Epithelial cell of prostate (primary cell): Measurements from ENCODE around the gene SCLY.

Source experiments
- DNase-seq: peaks from one replicate; pipeline ENCODE4 v3.0.0-alpha.2; 2011; ENCODE audit warnings: low read depth, low spot score
- H3K27ac ChIP-seq: fragments of 450-650 bp; 2 replicates; pipeline ENCODE4 v1.5.1; 2017; ENCODE audit warnings: mild to moderate bottlenecking

The SCLY gene

DNA sequence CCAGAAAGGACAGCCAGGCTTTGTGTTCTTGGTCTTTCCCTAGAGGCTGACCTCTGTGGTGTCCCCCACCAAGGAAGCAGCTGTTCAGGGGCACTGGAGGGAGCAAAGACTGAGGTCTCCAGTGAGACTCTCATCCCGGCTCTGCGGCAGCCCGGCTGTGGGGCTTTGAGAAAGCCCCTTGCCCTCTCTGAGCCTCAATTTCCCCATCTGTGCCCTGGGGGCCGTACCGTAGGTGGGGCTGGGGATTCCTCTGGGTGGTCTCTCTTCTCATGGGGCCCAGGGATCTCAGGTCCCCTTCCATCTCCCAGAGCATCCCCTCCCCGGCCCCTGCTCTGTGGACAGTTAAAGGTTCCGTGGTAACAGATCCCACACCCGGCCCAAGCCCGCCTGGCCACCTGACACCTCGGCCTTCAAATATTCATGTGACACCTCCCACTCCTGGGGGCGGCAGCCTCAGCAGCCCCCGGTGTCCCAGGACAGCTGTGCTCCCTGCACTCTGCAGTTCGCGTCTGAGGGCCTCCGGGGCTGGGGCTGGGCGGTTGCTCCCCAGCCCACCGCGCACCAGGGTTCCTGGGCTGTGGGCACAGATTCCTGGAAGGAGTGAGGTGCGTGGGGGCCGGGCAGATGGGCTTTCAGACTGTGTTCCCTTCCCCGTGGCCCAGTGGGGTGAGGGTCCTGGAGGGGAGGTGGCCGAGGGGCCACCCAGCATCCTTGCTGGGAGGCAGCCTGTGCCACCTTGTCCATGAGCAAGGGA is 62.6 kb downstream of the SCLY start:
- no peak overlapping the region for H3K27ac ChIP-seq
- no peak for DNase-seq

DNA sequence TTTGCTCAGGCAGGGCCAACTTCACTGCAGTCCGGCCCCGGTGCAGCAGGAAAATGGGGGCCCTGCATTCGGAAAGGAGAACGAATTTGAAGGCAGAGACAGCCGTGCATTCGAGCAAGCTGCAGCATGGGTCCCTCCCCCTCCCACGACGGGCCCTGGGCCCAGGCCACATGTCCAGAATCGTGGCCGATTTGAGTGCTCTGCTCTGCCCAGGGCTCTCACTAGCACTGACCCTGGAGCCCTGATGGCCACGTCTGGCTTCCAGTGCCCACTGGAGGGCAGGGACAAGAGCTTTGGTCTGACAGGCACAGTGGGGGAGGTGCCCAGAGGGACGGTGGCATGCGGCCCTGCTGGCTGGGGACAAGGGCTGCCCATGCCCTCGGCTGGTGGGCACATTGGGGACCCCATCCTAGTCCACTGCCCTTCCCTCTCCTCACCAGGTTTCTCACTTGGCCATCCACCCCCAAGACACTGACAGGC is 63.2 kb downstream of the SCLY start:
- H3K27ac ChIP-seq = no peak overlapping the region
- DNase-seq = no peak

DNA sequence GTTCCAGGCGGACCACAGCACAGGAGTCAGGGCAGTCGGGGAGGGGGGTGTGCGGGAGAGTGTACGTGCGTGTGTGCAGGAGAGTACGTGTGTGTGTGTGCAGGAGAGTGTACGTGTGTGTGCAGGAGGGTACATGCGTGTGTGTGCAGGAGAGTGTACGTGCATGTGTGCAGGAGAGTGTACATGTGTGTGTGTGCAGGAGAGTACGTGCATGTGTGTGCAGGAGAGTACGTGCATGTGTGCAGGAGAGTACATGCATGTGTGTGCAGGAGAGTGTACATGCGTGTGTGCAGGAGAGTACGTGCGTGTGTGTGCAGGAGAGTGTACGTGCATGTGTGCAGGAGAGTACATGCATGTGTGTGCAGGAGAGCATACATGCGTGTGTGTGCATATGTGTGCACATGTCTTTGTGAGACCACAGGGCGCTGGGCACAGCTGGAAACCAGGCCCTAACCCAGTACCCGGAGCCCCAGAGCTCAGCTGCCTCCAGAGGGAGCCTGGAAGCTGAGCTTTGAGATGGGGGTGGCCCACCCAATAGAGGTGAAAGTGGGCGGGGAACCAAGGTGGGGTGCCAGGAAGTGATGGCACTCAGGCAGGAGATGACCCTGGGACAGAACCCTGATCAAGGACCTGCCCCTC is 63.8 kb downstream of the SCLY start:
- no peak for DNase-seq
- no peak overlapping the region for H3K27ac ChIP-seq

DNA sequence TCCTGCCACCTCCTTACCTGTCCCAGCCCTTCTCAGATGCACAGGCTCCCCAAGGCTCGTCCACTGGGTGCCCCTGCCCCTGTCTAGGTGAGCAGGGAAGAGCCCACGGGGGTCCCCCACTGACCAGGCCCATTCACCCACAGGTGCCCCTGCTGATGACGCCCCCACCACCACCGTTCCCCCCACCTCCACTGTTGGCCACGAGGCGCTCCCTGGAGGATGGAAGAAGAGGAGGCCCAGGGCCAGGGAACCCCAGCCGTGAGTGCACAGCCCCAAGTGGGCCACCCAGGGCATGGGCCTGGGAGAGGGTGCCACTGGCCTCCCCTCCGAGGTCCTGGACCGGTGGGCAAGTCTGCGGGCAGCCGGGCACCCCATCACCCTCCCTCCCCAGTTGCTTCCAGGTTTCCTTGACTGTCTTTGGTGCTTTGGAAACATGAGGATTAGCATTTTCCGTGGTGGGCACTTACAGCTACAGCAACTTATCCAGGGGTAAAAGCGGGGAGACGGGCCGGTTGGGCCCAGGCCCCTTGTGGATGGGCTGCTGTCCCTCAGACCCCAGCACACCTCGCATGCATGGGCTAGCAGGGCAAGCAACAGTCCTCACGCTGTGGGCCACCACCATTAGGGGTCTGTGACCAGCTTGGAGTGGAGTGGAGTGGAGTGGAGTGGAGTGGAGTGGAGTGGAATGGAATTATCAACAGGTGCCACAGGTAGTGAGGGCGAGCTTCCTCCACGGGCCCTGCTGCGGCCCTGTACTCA is 64.5 kb downstream of the SCLY start:
- no peak for DNase-seq
- H3K27ac ChIP-seq = no peak overlapping the region

DNA sequence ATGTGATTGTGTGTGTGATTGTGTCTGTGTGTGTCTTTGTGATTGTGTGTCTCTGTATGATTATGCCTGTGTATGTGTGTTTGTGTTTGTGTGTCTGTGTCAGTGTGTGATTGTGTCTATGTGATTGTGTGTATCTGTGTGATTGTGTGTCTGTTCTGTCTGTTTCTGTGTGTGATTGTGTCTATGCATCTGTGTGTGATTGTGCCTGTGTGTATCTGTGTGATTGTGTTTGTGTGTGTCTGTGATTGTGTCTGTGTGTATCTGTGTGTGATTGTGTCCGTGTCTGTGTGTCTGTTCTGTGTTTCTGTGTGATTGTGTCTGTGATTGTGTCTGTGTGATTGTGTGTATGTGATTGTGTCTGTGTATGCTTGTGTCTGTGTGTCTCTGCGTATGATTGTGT is 65.5 kb downstream of the SCLY start:
- DNase-seq = no peak
- no peak overlapping the region for H3K27ac ChIP-seq

DNA sequence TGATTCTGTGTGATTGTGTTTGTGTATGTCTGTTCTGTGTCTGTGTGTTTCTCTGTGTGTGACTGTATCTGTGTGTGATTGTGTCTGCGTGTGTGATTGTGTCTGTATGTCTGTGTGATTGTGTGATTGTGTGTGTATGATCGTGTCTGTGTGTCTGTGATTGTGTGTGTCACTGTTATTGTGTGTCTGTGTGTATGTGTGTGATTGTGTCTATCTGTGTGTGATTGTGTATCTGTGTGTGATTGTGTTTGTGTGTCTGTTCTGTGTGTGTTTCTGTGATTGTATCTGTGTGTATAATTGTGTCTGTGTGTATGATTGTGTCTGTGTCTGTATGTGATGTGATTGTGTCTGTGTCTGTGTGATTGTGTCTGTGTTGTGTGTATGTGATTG is 66.0 kb downstream of the SCLY start:
- H3K27ac ChIP-seq = no peak overlapping the region
- no peak for DNase-seq

DNA sequence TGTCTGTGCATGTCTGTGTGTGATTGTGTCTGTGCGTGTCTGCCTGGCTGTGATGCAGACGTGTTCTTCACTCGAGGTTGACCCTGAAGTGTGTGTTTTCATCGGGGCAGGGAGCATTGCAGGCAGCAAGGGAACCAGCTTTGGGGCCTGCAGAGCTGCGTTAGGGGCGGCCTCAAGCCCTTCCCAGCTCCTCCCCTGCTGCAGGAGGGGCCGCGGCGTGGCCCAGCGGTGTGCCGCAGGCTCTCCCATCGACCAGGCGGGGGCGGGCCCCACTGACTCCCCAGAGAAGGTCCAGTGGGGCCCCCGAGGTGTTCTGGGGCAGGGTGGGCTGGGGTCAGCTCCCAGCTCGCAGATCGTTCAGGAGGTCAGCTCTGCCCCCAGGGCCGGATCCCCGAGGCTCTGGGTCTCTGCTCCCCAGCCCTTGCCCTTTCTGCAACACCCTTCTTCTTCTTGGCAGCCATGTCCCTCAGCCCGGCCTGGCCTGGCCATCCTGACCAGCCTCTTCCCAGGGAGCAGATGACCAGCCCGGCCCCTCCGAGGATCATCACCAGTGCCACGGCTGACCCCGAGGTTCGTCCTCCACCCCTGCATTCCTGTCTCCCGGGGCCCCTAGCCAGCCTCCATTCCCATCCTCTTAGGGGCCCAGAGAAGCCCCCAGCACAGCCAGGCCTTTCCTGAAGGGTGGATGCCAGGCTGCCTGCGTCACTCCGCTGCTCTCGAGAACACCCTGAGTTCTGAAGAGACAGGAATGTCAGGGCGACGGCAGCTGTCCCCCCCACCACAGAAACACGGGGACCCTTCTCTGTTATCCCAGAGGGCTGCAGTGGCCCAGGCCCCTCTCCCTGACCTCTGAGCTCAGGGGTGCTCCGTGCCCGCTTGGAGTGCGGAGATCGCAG is 66.6 kb downstream of the SCLY start:
- no peak overlapping the region for H3K27ac ChIP-seq
- no peak for DNase-seq

DNA sequence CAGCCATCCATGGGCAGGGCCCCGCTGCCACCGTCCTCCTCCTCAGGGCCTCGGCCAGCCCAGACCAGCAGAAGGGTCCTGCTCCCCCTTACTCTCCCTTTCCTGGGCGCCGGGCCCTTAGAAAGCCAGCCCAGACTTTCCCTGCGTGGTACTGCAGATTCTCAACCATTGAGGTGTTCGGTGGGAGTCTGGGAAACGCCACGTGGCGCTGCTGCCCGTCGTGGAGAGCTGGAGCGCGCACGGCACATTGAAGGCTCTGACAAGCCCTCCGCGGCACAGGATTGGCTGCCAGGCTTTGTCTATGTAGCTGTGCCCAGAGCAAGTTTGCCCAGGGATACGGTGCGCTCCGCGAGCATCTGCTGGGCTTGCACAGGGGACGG is 67.2 kb downstream of the SCLY start:
- DNase-seq = no peak
- no peak overlapping the region for H3K27ac ChIP-seq

DNA sequence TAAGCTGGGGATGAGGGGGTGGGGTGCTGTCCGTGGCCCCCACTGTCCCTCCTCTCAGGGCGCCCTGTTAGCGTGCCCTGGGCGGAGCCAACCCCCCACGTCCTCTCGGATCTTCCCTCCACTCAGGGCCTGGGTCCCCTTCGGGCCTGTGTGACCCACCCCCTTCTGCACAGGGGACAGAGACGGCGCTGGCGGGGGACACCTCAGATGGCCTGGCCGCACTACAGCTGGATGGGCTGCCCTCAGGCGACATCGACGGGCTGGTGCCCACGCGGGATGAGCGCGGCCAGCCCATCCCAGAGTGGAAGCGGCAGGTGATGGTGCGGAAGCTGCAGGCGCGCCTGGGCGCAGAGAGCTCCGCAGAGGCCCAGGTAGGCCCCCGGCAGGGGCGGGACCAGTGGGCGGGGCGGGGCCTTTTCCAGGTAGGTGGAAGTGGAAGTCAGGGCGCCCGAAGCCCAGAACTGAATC is 67.8 kb downstream of the SCLY start:
- no peak for DNase-seq
- no peak overlapping the region for H3K27ac ChIP-seq

DNA sequence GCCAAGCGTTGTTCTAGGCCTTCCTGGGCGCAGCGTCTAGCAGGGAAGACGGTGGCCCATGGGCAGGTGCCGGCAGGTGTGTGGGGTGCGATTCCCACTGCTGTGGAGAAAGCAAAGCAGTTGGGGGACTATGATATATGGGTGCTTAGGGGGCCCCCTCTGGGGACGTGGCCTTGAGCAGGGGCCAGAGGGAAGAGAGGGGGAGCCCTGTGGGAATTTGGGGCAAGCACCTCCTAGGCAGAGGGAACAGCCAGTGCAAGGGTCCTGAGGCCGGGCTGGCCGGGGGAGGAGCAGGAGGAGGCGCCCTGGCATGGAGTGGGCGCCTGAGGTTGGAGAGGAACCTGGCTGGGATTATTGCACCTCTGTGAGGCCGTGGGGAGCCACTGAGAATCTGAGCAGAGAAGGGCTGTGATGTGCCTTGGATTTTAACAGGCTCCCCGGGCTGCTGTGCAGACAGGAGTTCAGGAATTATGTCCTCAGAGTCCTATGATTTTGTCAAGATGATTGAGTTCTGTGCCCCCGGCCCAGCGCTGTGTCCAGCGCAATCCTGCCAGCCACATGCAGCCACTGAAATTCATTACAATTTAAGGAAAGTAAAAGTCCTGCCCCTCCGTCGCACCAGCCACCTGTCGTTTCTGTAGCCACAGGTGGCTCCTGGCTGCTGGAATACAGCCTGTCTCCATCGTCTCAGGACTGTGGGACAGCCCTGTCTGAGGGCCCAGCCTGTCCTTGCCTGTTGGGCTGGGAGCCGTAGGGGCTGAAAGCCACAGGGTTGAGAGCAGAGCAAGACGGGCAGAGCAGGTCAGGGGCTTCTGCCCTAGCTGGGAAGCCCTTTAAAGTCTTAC is 68.6 kb downstream of the SCLY start:
- DNase-seq = no peak
- no peak overlapping the region for H3K27ac ChIP-seq

DNA sequence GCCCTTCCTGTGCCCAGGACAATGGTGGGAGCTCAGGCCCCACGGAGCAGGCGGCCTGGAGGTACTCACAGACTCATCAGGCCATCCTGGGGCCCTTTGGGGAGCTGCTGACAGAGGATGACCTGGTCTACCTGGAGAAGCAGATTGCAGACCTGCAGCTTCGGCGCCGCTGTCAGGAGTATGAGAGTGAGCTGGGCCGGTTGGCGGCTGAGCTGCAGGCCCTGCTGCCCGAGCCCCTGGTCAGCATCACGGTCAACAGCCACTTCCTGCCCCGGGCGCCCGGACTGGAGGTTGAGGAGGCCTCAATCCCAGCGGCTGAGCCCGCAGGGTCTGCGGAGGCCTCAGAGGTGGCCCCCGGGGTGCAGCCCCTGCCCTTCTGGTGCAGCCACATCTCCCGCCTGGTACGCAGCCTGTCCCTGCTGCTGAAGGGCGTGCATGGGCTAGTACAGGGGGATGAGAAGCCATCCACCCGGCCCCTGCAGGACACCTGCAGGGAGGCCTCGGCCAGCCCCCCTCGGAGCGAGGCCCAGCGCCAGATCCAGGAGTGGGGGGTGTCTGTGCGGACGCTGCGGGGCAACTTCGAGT is 69.4 kb downstream of the SCLY start:
- DNase-seq = no peak
- no peak overlapping the region for H3K27ac ChIP-seq

DNA sequence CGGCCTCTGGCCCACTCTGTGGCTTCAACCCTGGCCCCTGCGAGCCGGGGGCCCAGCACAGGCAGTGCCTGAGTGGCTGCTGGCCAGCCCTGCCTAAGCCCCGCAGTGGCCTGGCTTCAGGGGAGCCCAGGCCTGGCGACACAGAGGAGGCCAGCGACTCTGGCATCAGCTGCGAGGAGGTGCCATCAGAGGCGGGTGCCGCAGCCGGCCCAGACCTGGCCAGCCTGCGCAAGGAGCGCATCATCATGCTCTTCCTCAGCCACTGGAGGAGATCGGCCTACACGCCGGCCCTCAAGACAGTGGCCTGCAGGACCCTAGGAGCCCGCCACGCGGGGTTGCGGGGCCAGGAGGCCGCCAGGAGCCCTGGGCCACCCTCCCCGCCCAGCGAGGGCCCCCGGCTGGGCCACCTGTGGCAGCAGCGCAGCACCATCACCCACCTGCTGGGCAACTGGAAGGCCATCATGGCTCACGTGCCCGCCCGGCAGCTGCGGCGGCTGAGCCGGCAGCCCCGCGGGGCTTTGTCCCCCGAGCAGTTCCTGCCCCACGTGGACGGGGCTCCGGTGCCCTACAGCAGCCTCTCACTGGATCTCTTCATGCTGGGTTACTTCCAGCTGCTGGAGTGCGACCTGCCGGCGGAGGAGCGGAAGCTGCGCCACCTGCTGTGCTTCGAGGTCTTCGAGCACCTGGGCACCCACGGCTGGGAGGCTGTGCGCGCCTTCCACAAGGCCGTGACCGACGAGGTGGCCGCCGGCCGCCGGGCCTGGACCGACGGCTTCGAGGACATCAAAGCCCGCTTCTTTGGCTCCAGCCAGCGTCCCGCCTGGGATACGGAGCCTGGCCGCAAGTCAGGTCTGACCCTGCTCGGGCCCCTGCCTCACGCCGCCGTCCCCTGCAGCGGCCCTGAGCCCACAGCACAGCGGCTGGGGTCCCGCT is 70.2 kb downstream of the SCLY start:
- DNase-seq = no peak
- no peak overlapping the region for H3K27ac ChIP-seq

DNA sequence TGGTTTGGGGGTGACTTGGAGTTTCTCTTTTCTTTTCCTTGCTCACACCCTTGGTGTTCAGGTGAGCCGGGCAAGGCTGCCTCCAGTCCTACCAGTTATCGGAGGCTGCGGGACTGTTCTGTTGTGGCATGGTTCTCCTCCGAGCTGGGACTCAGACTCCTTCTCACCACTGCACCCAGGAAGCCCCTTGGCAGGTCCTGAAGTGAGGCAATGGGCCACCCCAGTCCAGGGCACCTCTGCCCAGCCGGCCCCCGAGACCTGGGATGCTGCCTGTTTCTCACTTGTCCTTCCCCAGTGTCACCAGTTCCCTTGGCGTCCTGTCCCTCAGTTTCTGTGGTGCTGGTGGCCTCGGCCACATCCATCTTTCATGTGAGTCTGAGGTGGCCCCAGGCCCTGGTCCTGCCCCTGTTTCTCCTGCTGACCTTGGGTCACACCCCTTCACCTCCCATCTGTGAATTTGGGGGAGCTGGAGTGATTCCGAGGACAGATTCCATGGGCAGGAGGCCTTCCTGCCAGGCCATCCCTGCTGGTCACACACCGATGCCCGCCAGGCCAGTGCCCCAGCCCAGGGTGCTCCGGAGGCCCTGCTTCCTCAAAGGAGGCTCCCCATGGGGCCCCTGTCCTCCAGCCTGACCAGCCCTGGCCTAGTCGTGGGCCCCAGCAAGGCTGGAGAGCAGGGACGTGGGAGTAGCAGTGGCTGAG is 71.1 kb downstream of the SCLY start:
- no peak for DNase-seq
- no peak overlapping the region for H3K27ac ChIP-seq

DNA sequence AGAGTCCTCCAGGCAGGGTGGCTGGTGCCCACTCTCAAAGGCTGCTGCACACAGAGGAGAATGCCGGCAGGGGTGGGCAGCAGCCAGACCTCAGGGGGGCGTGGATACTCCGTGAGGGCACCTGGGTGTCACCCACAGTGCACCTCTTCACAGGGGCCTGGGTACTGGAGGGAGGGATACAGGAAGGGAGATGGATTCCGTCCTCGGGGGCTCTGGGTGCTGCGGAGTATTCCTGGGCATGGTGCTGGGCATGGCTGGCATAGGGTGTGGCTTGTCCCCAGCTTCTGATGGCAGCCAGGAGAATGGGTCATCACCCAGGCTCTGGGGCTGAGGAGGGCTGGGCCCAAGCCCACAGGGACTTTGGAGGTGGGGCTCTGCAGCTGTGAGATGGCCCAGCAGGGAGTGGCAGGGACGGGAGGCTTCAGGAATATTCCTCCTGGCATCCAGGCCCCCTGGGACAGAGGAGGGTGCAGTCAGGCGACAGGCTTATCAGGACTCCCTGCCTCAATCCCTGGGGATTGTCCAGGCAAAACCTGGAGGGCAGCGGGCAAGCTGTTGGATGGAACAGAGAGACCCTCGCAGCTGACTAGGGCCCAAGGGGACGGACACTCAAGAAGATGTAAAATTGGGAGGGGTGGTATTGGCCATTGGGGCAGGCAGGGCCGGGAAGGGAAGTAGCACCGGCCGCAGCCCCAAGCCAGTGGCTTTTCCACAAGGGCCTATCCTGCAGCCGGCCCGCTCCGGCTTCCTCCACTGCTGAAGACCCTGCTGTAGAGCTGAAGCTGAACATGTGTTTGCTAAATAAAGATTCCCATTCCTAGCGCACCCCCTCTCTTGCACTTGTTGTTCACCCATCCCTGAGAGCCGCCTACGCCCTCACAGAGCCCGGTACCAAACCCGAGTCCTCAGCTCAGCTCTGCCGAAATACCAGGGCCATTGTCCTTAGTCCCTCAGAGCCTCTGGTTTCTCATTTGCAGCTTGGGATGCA is 72.0 kb downstream of the SCLY start:
- DNase-seq = no peak
- H3K27ac ChIP-seq = no peak overlapping the region

DNA sequence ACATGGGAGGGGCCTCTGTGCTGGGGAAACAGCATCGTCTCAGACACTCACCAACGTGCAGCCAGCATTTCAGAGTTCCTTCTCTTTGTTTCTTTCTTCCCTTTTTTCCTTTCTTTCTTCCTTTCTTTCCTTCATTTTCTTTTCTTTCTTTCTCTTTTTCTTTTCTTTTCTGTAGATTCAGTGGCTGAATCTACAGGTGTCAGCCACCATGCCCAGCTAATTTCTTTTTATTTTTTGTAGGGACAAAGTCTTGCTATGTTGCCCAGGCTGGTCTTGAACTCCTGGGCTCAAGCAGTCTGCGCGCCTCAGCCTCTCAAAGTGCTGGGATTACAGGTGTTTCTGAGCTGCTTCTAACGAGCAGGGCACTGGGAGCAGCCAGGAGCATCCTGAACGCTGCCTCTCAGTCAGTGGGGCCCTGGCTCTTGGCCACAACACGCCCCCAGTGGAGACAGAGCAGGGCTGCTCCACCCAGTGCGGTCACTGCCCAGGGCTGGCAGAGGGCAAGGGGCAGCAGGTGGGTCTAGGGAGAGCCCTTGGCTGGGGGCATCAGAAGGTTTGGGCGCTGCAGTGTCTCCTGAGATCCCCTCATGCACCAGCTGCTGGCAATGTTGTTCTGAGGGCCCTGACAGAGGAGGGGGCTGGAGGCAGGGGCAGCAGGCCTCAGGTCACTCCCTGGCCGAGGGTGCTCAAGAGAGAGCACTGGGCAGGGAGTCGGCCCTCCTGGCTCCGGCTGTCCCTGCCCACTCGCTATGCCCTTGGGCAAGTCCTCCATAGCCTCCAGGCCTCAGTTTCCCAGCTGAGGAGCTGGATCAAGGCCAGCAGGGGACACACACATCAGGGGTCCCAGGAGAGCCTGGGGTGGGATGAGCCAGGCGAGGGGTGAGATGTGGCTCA is 72.9 kb downstream of the SCLY start:
- DNase-seq = no peak
- H3K27ac ChIP-seq = no peak overlapping the region
